Activated T-cell treated with anti-CD3 and anti-CD28 coated beads for 4 hours (primary cell): ENCODE measurements around the gene JADE1.

ENCODE experiments used
- DNase-seq: peaks from one replicate; pipeline ENCODE4 v3.0.0-alpha.2; 2020

The JADE1 gene

DNA sequence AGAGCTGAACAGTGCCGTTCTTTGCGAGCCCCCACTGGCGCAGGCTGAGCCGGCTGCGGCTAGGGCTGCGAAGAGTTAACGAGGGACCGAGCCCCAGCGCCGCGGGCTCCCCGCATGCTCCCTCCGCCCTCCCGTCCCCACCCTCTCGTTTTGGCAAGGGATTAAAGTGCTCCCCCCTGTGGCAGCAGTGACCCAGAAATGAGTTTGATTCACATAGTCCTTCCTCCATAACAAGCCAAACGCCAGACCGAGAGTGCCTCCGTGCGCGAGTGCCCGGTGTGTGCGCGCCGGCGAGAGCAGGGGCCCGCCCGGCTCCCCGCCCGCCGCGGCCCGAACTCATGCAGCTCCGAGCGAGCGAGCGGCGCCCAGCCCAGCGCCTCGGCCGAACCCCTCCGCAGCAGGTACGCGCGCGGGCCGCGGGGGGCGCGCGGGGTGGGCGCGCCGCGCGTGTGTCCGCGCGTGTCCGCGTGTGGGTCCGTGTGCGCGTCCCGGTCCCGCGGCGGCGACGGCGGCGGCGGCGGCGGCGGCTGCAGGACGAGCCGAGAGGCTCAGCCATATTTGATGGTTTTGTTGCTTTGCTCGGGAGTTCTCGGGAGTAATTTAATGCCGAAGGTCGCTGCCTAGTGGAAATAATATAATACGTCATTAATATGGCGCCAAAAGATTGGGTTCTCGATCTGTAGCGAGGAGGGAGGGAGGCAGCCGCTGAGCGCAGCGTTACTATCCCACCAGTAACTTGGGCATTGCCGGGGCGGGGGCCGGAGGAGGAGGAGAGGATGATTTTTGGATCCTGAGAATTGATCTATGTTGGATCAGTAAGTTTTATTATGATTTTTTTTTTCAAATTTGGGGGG, at the start of gene JADE1:
JADE1 (plus strand) TSS at position 224 of the 854 bp plus-strand sequence. CDS start 22,059 bp downstream, outside the sequence.
- peak; percentile 90 for DNase-seq

DNA sequence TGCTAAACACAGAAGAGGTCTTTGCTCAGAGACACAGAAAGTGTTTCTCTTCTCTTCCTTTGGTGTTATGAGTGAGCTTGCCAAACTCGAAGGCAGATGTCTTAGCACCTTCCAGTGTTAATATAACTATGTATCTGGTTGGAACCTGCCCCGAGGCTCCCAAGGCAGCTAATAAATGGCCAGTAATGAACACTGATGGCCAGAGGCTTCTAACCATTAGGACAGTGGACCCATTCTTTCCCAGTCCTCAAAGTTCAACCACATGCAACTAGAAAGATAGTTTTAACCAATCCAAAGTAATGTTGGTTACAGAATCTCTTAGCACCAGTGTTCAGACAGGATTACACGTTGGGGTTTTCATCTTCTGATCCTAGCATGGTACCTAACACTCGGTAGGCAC, 42.7 kb upstream of the JADE1 start:
- DNase-seq: no peak

DNA sequence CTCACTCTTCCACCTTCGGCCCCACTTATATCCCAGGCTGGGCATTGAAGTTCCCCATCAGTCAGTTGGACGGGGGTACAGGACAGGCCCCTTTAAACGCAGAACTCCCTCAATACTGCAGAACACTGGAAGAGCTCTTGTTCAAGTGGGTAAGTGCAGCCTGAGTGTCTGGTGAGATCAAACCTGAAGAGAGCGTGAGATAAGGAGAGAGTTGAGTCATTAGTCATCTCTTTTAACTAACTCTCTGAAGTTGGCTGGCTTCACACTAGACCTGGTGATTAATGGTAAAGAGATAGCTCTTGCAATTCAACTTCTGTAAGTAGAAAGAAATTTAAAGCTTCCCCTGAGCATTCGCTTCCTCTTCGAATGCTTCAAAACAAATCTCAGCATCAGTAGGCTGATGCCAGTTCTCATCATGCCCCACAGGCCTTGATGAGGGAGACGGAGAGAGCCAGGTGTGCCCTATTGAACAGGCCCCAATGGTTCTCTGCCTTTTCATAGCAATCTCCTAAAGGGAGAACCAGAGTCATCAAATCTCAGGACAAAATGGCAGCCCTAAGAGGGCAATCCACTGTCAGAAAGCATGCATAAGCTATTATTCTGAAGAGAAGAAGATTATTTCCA, 41.0 kb upstream of the JADE1 start:
- no peak for DNase-seq

DNA sequence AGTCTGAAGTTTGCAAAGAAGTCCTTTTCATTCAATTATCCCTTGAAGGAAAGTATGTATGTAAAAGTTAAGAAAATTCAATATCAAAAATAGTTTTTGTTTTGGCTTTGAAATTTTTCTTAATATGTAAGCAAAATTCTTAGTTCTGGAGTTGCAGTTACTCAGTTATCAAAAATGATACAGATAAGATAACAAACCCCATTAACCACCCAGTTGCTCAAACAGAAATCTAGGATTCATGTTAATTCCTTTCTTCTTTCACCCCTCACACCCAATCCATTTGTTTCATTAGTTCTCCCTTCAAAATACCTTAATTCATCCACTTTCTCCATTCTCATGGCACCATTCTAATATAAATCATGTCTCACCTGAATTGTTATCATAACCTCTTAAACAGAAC, 40.5 kb upstream of the JADE1 start:
- DNase-seq: no peak

DNA sequence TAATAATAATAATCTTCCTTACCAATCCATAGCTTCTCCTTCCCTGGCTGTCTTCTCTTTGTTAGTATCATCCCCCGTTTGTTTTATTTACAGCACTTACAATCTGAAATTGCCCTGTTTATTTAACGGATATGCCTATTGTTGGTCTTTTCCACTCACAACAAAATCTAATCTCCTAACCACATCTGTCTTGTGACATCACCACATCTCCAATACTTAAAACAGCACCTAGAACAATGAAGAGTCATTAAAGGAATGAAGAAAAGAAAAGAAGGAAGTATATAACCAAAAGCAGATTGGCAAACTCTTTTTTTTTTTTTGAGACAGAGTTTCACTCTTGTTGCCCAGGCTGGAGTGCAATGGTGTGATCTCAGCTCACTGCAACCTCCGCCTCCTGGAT, 38.7 kb upstream of the JADE1 start:
- no peak for DNase-seq

DNA sequence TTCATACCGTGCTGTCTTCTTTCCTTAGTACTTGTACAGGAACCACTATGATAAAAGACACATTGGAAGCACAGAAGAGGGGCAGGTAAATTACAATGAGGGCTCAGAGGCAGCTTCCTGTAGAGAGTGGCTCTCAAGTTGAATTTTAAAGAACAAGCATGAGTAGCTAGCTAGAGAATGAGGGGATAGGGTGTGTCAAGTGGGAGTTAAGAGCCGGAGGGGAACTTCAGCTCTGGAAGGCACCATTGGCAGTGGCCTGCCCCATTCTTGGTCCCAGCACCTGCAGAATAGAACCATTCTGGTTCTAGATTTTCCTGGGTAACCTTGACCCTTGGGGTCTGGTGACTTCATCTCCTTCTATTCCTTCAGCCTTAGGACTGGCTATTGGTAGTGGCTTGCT, 34.0 kb upstream of the JADE1 start:
- DNase-seq: no peak

DNA sequence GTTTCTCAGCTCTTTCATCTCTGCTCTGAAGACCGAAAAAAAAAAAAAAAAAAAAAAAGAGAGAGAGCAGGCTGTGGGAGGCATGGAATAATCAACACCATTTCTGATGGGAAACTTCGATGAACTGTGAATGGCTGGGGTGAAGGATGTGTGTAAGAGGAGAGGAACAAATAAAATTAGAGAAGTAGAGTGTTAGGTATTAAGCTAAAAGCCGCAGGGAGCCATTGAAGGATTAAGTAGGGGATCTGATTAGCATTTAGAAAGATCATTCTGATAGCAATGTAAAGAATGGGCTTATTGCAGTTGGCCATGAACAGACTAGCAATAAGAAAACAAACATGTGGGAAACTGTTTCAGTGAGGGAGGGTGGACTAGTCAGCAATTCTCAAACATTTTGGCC, 33.6 kb upstream of the JADE1 start:
- no peak for DNase-seq

DNA sequence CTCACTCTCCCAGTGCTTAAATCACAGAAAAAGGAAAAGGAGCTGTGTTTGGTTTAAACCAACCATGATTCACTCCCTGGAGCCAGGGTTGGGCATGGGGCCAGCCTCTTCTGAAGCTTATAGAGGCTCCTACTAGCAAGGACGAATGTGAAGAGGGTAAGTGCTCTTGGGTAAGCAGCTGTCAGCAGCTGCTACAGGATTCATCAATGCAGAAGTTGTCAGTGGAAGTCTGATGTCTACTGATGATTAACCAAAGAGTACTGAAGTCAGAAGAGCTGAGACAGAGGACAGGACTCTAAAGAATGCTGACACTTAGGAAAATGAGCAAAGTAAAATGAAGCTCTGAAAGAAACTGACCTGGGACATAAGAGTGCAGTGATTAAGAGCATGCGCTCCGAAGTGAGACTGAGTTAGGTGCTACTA, 32.7 kb upstream of the JADE1 start:
- no peak for DNase-seq

DNA sequence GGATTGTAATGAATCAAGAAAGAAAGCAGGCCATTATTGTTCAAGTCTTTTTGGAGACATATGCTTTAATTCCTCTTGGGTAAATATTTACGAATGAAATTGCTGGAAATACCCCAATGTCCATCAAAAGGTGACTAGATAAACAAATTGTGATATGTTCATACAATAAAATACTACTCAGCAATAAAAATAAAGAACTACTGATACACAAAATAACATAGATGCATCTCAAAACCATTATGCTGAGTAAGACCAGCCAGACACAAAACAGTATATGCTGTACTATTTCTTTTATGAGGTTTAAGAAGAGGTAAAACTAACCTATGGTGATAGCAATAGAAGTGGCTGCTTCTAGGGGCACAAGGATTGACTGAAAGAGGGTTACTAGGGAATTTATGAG, 28.8 kb upstream of the JADE1 start:
- DNase-seq: no peak

DNA sequence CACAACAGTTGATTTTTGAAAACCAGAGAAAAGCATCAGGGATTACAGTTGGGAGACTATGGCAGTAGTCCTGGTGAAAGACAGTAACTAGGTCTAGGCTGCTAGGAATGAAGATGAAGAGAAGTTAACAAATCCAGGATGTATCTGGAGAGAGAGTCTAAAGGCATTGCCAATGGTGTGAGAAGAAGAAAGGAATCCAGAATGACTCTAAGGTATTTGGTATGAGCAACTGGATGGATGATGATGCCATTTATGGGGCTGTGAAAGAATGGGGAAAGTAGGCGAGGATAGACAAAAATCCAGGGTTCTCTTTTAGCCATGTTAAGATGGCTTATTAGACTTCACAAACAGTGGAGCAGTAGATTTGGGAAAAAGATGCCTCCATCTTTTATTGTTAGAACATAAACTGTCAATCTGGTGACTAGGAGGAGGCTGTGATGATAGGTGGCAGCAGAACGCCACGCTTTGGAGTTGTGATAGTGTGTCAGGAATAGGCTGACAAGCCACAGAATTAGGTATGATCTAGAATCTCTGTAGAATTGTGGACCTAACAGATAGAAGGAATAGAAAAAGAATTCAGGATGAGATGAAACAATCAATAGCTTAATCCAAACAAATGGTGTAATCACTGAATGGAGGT, 27.3 kb upstream of the JADE1 start:
- peak; percentile 50 for DNase-seq

DNA sequence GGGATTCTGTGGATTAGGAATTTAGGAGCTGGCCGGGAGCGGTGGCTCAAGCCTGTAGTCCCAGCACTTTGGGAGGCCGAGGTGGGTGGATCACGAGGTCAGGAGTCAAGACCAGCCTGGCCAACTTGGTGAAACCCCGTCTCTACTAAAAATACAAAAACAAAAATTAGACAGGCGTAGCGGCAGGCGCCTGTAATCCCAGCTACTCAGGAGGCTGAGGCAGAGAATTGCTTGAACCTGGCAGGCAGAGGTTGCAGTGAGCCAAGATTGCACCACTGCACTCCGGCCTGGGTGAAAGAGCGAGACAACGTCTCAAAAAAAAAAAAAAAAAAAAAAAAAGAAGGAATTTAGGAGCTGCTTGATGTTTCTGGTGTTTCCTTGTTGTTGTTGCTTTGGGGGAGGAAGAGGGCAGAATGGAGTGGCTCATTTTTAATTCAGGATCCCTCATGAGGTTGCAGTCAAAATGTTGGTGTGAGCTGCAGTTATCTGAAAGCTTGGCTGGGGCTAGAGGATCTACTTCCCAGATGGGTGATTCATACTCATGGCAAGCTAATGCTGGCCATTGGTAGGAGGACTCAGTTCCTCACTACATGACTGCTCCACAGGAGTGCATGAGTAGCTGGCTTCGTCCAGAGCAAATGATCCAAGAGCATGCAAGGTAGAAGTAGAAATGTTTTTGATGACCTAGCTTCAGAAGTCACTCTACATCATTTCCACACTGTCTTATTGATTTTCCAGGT, 26.5 kb upstream of the JADE1 start:
- DNase-seq: no peak

DNA sequence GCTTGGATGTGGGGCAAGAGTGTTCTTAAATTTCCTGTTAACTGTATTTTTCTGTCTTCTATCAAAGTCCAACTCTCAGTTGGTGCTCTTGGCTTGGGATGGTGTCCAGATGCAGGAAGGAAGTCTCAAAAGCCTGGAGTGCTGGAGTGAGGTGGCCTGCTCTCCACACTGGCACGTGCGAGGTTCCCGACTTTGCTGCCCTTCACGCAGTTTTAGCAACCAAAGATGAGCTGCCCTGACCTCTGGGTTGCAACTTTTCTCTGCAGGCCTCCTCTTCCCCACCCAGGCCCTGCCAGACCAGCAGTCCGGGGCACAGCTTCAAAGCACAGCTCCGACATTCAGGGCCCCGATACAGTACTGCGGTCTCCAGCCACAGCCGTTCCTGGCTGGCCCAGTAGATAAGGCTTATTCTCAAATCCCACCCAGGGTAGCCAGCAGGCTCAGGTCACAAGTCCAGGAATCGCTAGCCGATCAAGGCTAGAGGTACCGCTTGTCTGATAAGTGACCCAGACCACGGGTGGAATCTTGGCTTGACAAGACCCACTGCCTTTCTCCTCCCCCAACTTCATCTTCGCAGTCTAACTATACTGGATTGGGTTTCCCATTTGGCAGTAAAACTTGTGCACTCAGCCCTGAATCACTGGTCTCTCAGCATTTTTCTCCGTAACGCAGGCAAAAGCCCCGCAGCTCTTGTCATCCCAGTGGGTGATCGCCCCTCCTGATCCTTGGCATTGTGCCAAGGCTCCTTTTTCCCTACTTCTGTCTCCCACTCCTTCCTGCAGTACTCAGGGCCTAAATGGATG, 21.8 kb upstream of the JADE1 start:
- no peak for DNase-seq

DNA sequence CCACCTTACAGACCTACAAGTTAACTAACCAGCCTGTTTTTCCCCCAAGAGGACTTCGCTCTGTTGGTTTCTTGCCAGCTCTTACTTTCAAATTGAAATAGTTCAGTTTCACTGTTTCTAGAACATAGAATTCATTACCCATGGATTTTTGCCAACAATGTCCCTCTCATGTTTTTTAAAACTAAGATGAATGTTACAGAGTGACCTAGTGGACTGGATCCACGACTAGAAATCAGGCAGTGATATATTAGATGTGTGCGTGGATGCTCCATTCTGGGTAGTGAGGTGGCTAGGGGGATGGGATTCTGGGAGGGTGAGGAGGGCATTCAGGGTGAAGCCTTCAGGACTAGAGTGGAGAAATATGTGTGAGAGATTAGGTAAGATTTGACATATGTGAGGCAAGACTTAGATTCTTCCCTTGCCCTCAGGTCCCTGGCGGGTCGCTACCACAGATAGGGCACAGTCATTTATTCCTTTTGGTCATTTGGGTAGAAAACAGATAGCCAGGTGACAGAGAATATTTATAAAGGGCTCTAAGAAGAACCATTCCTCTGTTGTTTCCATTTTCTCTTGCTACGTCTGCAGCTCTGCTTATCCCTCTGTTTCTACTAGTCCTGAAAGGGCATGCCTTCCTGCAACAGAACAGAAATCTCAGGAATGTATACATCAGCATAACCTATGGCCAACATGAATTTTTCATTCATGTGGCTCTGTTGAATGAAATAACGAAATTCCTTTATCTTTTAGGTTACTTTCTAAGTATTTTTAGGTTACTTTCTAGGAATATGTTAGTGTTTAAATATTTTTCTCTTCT, 15.4 kb upstream of the JADE1 start:
- DNase-seq: no peak

DNA sequence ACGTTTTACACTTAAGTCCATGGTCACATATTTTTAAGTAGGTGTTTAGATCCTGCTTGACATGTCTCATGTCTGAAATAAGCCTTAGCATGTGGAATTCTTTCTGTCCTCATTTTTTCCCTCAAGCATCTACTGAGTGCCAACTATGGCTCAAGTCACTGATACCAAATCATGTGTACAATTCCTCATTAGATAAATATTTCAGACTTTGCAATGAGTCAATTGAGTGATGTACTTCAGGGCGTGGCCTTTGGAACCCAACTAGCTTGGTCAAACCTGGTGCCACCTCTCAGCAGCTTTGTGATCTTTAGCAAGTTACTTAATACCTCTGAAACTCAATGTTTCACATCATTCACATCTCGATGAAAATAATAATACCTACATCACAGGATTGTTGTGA, 12.6 kb upstream of the JADE1 start:
- no peak for DNase-seq

DNA sequence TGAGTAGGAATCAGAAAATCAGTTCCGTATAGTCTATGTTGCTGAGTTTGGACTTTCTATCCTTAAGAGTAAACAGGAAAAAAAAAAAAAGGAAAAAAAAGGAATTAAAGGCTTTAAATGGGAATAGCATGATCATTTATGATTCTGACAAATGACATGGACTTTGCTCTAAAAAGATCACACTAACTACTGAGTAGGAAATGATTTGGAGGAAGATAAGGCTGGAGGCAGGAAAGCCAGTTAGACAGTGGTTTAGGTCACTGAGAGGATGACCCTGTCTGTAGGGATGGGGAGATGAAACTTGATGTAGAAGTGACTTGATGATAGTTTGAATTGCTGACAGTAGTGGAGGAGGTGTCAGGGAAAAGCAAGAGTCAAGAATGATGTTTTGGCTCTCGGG, 9.2 kb upstream of the JADE1 start:
- DNase-seq: no peak

DNA sequence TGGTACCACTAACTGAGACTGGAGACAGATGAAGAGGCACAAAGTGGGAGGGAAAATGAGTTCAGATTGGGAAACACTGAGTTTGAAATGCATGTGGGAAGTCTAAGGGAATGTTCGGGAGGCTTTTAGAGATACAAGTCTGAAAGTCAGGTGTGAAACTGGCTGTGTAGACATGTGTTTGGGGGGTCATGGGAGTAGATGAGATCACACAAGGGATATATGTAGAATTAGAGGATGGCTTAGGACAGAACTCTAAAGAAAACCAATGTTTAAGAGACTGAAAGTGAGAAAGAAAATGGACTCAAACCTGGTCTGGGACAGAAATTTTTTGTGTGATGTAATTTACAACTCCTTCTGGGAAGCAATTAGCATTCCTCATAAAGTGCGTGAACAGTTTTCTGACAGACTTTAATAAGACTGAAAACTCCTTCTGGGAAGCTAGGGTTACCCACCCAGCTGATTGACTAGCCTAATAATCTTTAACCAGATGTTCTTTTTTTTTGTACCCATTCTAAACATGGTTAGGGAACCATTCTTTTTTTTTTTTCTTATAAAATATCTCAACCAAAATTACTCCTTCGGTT, 8.7 kb upstream of the JADE1 start:
- no peak for DNase-seq

DNA sequence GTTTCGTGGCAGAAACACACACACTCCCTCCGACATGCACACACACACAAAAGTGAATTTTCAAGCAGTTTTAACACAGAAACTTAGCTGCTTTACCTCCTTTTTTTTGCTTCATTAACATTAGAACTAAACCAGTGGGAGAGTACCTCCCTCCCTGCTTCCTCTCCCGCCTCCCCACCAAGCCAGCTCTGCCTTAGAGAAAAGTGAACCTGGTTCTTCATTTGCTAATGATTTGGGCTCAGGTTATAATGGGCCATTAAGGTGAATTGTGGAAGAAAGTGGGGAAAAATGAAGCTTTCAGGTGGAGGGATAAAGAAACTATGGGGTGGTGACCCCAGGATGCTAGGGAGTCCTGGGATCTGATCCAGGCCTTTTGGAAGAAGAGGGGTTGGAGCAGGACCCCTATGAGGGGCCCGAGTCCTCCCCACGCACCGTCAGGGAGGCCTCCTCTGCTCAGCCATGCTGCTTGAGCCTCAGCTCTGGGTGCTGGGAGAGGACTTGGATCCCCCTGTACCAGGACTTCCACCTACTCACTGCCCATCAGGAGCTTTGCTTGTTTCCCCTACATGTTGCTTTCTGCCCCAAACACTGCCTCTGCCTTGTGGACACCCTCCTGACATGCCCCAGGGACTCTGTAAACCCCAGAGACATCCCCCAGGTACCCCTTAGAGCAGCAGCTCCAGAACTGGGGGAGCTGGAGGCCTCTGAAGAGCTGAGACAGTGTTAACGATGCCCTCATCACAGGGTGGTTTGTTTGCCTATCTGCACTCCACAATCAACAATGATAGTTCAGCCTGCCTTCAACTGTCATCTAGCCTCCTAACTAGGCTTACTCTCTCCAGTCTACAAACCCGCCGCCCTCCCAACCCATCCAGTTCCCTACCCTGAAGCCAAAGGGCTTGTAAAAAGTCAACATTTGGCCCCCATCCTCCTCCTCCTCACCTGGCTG, 6.5 kb upstream of the JADE1 start:
- no peak for DNase-seq

DNA sequence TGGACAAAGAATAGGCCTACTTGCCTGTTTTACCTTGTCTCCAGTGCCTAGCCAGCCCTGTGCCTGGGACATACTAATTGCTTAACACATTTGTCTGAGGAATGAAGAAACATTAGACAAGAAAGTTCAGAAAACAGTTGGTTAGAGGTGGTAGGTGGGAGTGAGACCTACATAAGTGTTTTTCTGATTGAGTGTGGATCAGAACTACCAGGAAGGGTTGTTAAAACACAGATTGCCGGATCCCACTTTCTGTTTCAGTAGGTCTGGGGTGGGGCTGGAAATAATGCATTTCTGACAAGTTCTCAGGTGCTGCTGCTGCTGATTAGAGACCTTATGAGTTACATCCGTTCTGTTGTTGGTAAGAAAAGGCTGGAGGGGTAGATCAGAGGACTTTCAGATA, 5.7 kb upstream of the JADE1 start:
- peak; percentile 12 for DNase-seq

DNA sequence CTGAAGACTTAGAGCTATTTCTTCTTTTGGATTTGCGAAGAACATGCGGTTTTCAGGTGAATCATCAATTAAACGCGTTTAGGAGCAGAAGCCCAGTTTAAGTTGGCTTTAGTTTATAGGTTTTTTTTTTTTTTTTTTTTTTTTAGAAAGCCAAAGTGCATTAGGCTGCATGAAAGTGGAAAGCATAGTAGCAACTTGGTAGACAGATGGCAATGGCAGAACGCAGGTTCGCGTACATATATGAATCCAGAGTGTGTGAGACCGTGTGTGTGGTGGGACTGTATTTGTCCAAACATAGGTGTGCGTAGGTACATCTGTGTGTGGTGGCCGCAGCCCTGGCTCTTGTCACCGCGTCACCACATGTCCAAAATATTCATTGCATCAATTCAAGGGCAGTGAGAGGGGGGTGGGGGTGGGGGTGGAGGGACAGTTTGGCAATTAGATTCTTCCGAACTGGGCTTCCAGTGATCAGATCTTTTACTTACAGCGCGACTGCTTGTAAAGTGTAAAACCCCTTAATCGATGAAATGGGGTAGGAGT, 901 bp downstream of the JADE1 start:
- DNase-seq: no peak
